ENCODE data around the gene FAM131B. TPM values are rescaled to one million over a fixed set of nuclear protein-coding genes. Genes with fewer than 3 reads are reported as not detected.

The FAM131B gene
- total RNA-seq, 1 donor from 2014 or later: 3.1 TPM

- H3K4me1 Mint-ChIP-seq (ENCODE audit: low read depth): peaks cover 5% of the 10 kb centered on the region
- no peak overlapping the region for H3K27ac Mint-ChIP-seq (ENCODE audit: unreplicated experiment)
- H3K27me3 Mint-ChIP-seq (ENCODE audit: low read depth): peaks cover 14% of the 10 kb centered on the region
- H3K36me3 Mint-ChIP-seq (ENCODE audit: low read depth): no peaks in the 10 kb centered on the region
- no peaks in the 10 kb centered on the region for H3K9me3 Mint-ChIP-seq (ENCODE audit: low read depth)
- TF ChIP-seq, protein P1, sequence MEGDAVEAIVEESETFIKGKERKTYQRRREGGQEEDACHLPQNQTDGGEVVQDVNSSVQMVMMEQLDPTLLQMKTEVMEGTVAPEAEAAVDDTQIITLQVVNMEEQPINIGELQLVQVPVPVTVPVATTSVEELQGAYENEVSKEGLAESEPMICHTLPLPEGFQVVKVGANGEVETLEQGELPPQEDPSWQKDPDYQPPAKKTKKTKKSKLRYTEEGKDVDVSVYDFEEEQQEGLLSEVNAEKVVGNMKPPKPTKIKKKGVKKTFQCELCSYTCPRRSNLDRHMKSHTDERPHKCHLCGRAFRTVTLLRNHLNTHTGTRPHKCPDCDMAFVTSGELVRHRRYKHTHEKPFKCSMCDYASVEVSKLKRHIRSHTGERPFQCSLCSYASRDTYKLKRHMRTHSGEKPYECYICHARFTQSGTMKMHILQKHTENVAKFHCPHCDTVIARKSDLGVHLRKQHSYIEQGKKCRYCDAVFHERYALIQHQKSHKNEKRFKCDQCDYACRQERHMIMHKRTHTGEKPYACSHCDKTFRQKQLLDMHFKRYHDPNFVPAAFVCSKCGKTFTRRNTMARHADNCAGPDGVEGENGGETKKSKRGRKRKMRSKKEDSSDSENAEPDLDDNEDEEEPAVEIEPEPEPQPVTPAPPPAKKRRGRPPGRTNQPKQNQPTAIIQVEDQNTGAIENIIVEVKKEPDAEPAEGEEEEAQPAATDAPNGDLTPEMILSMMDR (IDR thresholded peaks at IDR 0.05): no peak
- no peak for DNase-seq (ENCODE audit: low spot score)
- no peak overlapping the region for H3K4me3 Mint-ChIP-seq (ENCODE audit: unreplicated experiment)
Observed at GRCh38 chr7:143358626-143359025, 3.9 kb downstream of the FAM131B start.

DNA sequence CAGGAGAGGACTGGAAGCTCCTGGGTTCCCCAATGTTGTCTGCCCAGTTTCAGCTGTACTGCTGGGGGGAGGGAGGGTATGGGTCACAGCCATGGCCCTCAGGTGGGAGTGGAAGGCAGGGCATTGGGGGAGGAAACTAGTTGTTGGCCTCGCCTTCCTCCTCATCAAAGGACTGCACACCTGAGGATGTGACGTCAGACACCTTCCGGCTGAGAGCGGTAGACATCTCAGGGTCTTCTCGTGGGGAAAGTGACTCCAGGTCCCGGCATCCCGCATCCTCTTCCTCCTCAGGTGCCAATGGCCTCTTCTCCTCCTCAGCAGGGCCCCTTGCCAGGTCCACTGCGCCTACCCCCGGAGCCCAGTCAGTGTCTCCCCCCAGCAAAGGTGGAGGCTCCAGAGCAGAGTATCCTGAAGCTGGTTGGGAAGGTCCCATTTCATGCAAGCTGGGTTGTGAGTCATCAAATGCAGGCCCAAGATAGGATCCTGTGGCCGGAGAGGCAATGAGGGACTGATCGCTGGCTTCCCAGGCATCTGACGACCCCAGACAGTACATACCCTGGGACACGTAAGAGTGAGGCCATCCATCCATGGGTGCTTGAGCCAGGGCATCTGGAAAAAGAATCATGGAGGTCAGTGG lies 6.0 kb downstream of the FAM131B start:
- no peaks in the 10 kb centered on the region for H3K36me3 Mint-ChIP-seq (ENCODE audit: low read depth)
- no peak for DNase-seq (ENCODE audit: low spot score)
- H3K27me3 Mint-ChIP-seq (ENCODE audit: low read depth): peaks cover 15% of the 10 kb centered on the region
- no peaks in the 10 kb centered on the region for H3K9me3 Mint-ChIP-seq (ENCODE audit: low read depth)
- no peak overlapping the region for H3K27ac Mint-ChIP-seq (ENCODE audit: unreplicated experiment)
- H3K4me3 Mint-ChIP-seq (ENCODE audit: unreplicated experiment): no peak overlapping the region
- TF ChIP-seq, protein P1 (IDR thresholded peaks at IDR 0.05): no peak
- H3K4me1 Mint-ChIP-seq (ENCODE audit: low read depth): peaks cover 3% of the 10 kb centered on the region

- no peak overlapping the region for H3K4me3 Mint-ChIP-seq (ENCODE audit: unreplicated experiment)
- DNase-seq (ENCODE audit: low spot score): no peak
- H3K9me3 Mint-ChIP-seq (ENCODE audit: low read depth): no peaks in the 10 kb centered on the region
- no peaks in the 10 kb centered on the region for H3K36me3 Mint-ChIP-seq (ENCODE audit: low read depth)
- H3K27me3 Mint-ChIP-seq (ENCODE audit: low read depth): peaks cover 17% of the 10 kb centered on the region
- TF ChIP-seq, protein P1 (IDR thresholded peaks at IDR 0.05): peak; percentile 9
- no peak overlapping the region for H3K27ac Mint-ChIP-seq (ENCODE audit: unreplicated experiment)
- H3K4me1 Mint-ChIP-seq (ENCODE audit: low read depth): no peaks in the 10 kb centered on the region
Observed at GRCh38 chr7:143355450-143356385, 6.8 kb downstream of the FAM131B start.

GRCh38 chr7:143354965-143355364 lies 7.5 kb downstream of the FAM131B start:
- Mint-ChIP-seq H3K27ac (ENCODE audit: unreplicated experiment) (no peak overlapping the region), H3K9me3 (ENCODE audit: low read depth) (no peaks in the 10 kb centered on the region), H3K36me3 (ENCODE audit: low read depth) (no peaks in the 10 kb centered on the region), H3K4me3 (ENCODE audit: unreplicated experiment) (no peak overlapping the region), H3K27me3 (ENCODE audit: low read depth) (peaks cover 16% of the 10 kb centered on the region), H3K4me1 (ENCODE audit: low read depth) (no peaks in the 10 kb centered on the region)
- TF ChIP-seq, protein P1 (IDR thresholded peaks at IDR 0.05): no peak
- DNase-seq (ENCODE audit: low spot score): no peak

GRCh38 chr7:143354376-143354775 lies 8.1 kb downstream of the FAM131B start:
- TF ChIP-seq, protein P1 (IDR thresholded peaks at IDR 0.05): no peak
- Mint-ChIP-seq H3K27me3 (ENCODE audit: low read depth) (peaks cover 22% of the 10 kb centered on the region), H3K4me3 (ENCODE audit: unreplicated experiment) (no peak overlapping the region), H3K9me3 (ENCODE audit: low read depth) (no peaks in the 10 kb centered on the region), H3K4me1 (ENCODE audit: low read depth) (no peaks in the 10 kb centered on the region), H3K36me3 (ENCODE audit: low read depth) (no peaks in the 10 kb centered on the region), H3K27ac (ENCODE audit: unreplicated experiment) (no peak overlapping the region)
- DNase-seq (ENCODE audit: low spot score): no peak
